Gastroesophageal sphincter (tissue), 3 donors: ENCODE results near the gene COL6A3.

Experiments
- EP300 ChIP-seq: sonication (generic); formaldehyde crosslinking; IDR thresholded peaks from one replicate; pipeline ENCODE4 v1.6.1; 2017; ENCODE audit warnings: antibody characterized with exemption, mild to moderate bottlenecking
- POLR2A ChIP-seq, 2 donors: fragments of 450-650 bp; IDR thresholded peaks; one replicate each; pipeline ENCODE4 v1.6.1; 2017; ENCODE audit warnings: antibody characterized with exemption in 2 of 2, mild to moderate bottlenecking in 2 of 2, moderate library complexity in 1 of 2
- POLR2AphosphoS5 ChIP-seq: sonication (generic); formaldehyde crosslinking; IDR thresholded peaks from one replicate; pipeline ENCODE4 v1.6.1; 2017; ENCODE audit warnings: antibody characterized with exemption
- TF ChIP-seq, protein P1 (sequence below), 4 experiments: fragments of 200-600 bp in 2 of 4; fragments of 450-650 bp in 2 of 4; sonication (generic) in 1 of 4; IDR thresholded peaks; one replicate each; pipeline ENCODE4 v1.5.1; 2017 to 2019; ENCODE audit warnings: antibody characterized with exemption in 4 of 4, mild to moderate bottlenecking in 2 of 4, moderate library complexity in 2 of 4

DNA sequence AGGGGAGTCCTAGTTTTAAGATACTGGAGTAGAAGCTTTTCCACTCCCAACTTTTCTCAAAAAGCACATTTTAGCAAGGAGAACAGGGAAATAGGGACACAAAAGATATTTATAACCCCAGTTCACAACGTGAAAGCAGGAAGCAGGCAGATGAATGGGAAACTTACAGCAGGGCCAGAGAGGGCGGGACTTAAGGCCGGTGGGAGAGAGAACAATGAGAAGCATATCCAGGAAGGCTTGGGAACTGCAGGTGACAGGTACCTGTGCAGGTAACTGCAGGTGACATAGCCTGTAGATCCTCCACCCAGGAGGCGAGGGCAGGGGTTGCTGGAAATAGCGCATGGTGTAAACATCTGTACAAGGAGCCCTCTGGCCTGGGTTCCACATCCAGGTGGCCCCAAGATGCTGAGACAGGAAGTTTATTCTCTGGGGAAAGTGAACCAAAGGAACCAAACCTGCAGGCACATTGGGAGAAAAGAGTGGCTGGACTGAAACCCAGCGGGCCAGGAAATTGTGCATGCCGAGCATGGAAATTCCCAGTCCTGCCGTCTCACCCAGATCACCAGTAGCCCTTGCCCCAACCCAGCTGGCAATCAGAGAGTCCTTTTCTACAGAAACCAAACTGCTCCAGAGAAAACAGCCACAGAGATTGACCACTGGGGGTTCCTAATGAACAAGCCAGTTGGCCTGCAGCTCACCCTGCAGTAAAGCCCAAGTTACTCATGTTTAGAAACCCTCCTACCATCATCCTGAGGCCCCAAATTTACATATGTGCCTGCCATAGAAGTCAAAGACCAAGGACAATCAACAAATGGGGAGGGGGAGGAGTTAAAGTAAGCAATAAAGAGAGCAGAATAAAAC lies 24.3 kb upstream of the COL6A3 start:
- TF ChIP-seq, protein P1, sequence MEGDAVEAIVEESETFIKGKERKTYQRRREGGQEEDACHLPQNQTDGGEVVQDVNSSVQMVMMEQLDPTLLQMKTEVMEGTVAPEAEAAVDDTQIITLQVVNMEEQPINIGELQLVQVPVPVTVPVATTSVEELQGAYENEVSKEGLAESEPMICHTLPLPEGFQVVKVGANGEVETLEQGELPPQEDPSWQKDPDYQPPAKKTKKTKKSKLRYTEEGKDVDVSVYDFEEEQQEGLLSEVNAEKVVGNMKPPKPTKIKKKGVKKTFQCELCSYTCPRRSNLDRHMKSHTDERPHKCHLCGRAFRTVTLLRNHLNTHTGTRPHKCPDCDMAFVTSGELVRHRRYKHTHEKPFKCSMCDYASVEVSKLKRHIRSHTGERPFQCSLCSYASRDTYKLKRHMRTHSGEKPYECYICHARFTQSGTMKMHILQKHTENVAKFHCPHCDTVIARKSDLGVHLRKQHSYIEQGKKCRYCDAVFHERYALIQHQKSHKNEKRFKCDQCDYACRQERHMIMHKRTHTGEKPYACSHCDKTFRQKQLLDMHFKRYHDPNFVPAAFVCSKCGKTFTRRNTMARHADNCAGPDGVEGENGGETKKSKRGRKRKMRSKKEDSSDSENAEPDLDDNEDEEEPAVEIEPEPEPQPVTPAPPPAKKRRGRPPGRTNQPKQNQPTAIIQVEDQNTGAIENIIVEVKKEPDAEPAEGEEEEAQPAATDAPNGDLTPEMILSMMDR (IDR thresholded peaks at IDR 0.05) = no peak
- TF ChIP-seq POLR2A (IDR thresholded peaks at IDR 0.05) (no peak), POLR2AphosphoS5 (no peak), EP300 (no peak)
